Endothelial cell of umbilical vein (primary cell): ENCODE results near the gene UQCRH. TPM values are rescaled to one million over a fixed set of nuclear protein-coding genes. Genes with fewer than 3 reads are reported as not detected.

Experiments
- BruUV-seq: library from RNA; stranded (reverse); fragments of 400-500 nt; replicated peaks from 2 replicates; lab custom pipeline; 2021; lab: Mats Ljungman, UMichigan
- CTCF ChIA-PET: fragments of 300-600, 350-600 bp; sonication (Branson Sonifier 250); formaldehyde crosslinking; loops from one replicate; lab custom pipeline; 2021; ENCODE audit warnings: antibody characterized with exemption, inconsistent platforms; lab: Charles Lee
- POLR2A ChIA-PET: fragments of 300-600, 350-600 bp; sonication (Branson Sonifier 250); formaldehyde crosslinking; loops from one replicate; lab custom pipeline; 2021; ENCODE audit warnings: antibody characterized with exemption, inconsistent platforms; lab: Charles Lee
- DNase-seq: peaks from one replicate; pipeline ENCODE4 v3.0.0-alpha.2; 2011; ENCODE audit warnings: low read depth, low spot score
- FAIRE-seq: peaks from 2 replicates; lab custom pipeline; 2011; peaks lifted over from hg19 to GRCh38; lab: Jason Lieb, UNC
- H2AFZ ChIP-seq: 2 replicates; pipeline ENCODE4 v1.6.0; 2012; ENCODE audit warnings: low read depth, low read length, control low read depth, inconsistent platforms
- H3K27ac ChIP-seq: 2 replicates; pipeline ENCODE4 v1.5.1; 2011; ENCODE audit warnings: low read depth, mild to moderate bottlenecking, control low read depth, low read length, moderate library complexity; ENCODE audit not compliant: insufficient read depth
- H3K27me3 ChIP-seq, 2 experiments: 2 replicates each; pipeline versions ENCODE4 v1.6.0 to v1.6.1; 2011; ENCODE audit warnings: low read length in 2 of 2, mixed read lengths in 1 of 2; ENCODE audit not compliant: control insufficient read depth in 2 of 2, insufficient read depth in 2 of 2
- H3K36me3 ChIP-seq, 2 experiments: 2 replicates in 1 of 2; 3 replicates in 1 of 2; pipeline ENCODE4 v1.5.1; 2011; ENCODE audit warnings: low read length in 2 of 2, mild to moderate bottlenecking in 1 of 2, moderate library complexity in 1 of 2; ENCODE audit not compliant: control insufficient read depth in 2 of 2, insufficient read depth in 2 of 2; ENCODE audit errors: extremely low read depth in 1 of 2
- H3K4me1 ChIP-seq: 3 replicates; pipeline ENCODE4 v1.5.1; 2011; ENCODE audit warnings: mild to moderate bottlenecking, low read length; ENCODE audit not compliant: control insufficient read depth, insufficient read depth; ENCODE audit errors: extremely low read depth
- H3K4me2 ChIP-seq: 2 replicates; pipeline ENCODE4 v1.6.1; 2011; ENCODE audit warnings: low read length, control low read depth, mixed read lengths; ENCODE audit not compliant: insufficient read depth
- H3K4me3 ChIP-seq, 3 experiments: fragments of 200-600 bp in 1 of 3; sonication (generic), shearing (Covaris generic) in 1 of 3; replicated peaks in 1 of 3; 2 replicates each; pipeline ENCODE4 v1.5.1; 2011 to 2016; ENCODE audit warnings: control low read depth in 3 of 3, low read length in 3 of 3, mild to moderate bottlenecking in 2 of 3, inconsistent platforms in 1 of 3, low read depth in 1 of 3, moderate library complexity in 1 of 3; ENCODE audit not compliant: insufficient read depth in 1 of 3
- H3K79me2 ChIP-seq: 2 replicates; pipeline ENCODE4 v1.6.0; 2012; ENCODE audit warnings: low read length, inconsistent platforms; ENCODE audit not compliant: control insufficient read depth, insufficient read depth
- H3K9ac ChIP-seq: replicated peaks from 2 replicates; pipeline ENCODE3; 2011; ENCODE audit warnings: low read length, control low read depth; ENCODE audit not compliant: insufficient read depth; ENCODE audit errors: extremely low read depth
- H3K9me1 ChIP-seq: replicated peaks from 3 replicates; pipeline ENCODE4 v1.6.0; 2011; ENCODE audit warnings: mild to moderate bottlenecking, low read length; ENCODE audit not compliant: control insufficient read depth, insufficient read depth; ENCODE audit errors: extremely low read depth
- H3K9me3 ChIP-seq: replicated peaks from 2 replicates; pipeline ENCODE4 v1.5.1; 2012; ENCODE audit warnings: low read length, inconsistent platforms; ENCODE audit not compliant: control insufficient read depth, insufficient read depth
- H4K20me1 ChIP-seq: replicated peaks from 2 replicates; pipeline ENCODE3; 2011; ENCODE audit warnings: mild to moderate bottlenecking, low read length; ENCODE audit not compliant: control insufficient read depth, insufficient read depth; ENCODE audit errors: extremely low read depth
- EZH2 ChIP-seq: IDR thresholded peaks from 2 replicates; pipeline ENCODE4 v1.6.1; 2012; ENCODE audit warnings: borderline replicate concordance, low read depth, mild to moderate bottlenecking, moderate library complexity, low read length, inconsistent platforms; ENCODE audit not compliant: severe bottlenecking
- FOS ChIP-seq: IDR thresholded peaks from 2 replicates; pipeline ENCODE4 v1.6.1; 2011; ENCODE audit warnings: mild to moderate bottlenecking, low read length, moderate library complexity, borderline replicate concordance; ENCODE audit not compliant: insufficient read depth
- GATA2 ChIP-seq: IDR thresholded peaks from 2 replicates; pipeline ENCODE4 v1.7.0; 2011; ENCODE audit warnings: low read depth, mild to moderate bottlenecking, moderate library complexity, mixed read lengths, low read length; ENCODE audit not compliant: insufficient read length, insufficient read depth
- JUN ChIP-seq: IDR thresholded peaks from 2 replicates; pipeline ENCODE4 v1.6.1; 2011; ENCODE audit warnings: borderline replicate concordance, low read depth; ENCODE audit not compliant: insufficient read length, insufficient read depth
- POLR2A ChIP-seq: IDR thresholded peaks from 2 replicates; pipeline ENCODE4 v1.6.1; 2012; ENCODE audit warnings: low read depth, mild to moderate bottlenecking, control low read depth, low read length
- POLR2AphosphoS5 ChIP-seq: IDR thresholded peaks from 2 replicates; pipeline ENCODE4 v1.6.1; 2012; ENCODE audit warnings: low read depth, mild to moderate bottlenecking, control low read depth, low read length, moderate library complexity; ENCODE audit not compliant: insufficient read depth
- dilution Hi-C: fragments of 300-500 bp; cut with MboI; formaldehyde crosslinking; loops from one replicate; pipeline ENCODE4 v1.15.0; 2019; ENCODE audit warnings: low sequenced_read_pairs; ENCODE audit not compliant: extremely low pct_ligation_motif_present
- intact Hi-C: fragments of 100-400 bp; cut with micrococcal nuclease; formaldehyde crosslinking; loops from one replicate; pipeline ENCODE4 v1.10.0; 2022
- polyA plus RNA-seq, 4 experiments: library from polyadenylated mRNA; depleted of rRNA in 3 of 4; stranded (reverse) in 3 of 4; unstranded in 1 of 4; fragments of >200 nt; gene quantifications; 2 replicates each; pipeline versions ENCODE4 v1.2.1 to v1.2.3, GENCODE V29; 2011 to 2012; ENCODE audit warnings: missing spikeins in 1 of 4
- total RNA-seq: library from RNA; stranded (reverse); gene quantifications from 2 replicates; pipeline ENCODE4 v1.2.3, GENCODE V29; 2021
- TF ChIP-seq, protein P1 (sequence below), 2 donors: IDR thresholded peaks; 1 replicate in 1 of 2; 2 replicates in 1 of 2; pipeline ENCODE4 v1.5.1; 2011; ENCODE audit warnings: low read length in 2 of 2, mild to moderate bottlenecking in 2 of 2, moderate library complexity in 2 of 2, control low read depth in 1 of 2, inconsistent platforms in 1 of 2, low read depth in 1 of 2; ENCODE audit not compliant: insufficient read depth in 1 of 2; ENCODE audit errors: extremely low read depth in 1 of 2

The UQCRH gene
- total and polyA plus RNA-seq, 2 donors (not counting 3 experiments of a cell fraction or from before 2014, with no cell fraction given): 253 to 527 TPM

- no peak overlapping the region for H3K4me3 ChIP-seq
- no peak overlapping the region for H3K27ac ChIP-seq
- BruUV-seq: no TSS peak
- TF ChIP-seq POLR2A: no peak
- TF ChIP-seq GATA2: no peak
- H3K4me2 ChIP-seq: no peak overlapping the region
- H3K79me2 ChIP-seq: no peaks in the 10 kb centered on the region
- peaks cover 9% of the 10 kb centered on the region for H3K4me1 ChIP-seq
- H3K36me3 ChIP-seq: peaks cover 3 to 19% of the 10 kb centered on the region in 2 experiments
- ChIA-PET POLR2A (interaction anchor here (0.6 kb wide), 1 partner anchor 20 kb away, joined by 3 read pairs; no protein-coding TSS in a partner anchor), CTCF (interaction anchor here (1.0 kb wide), 1 partner anchor 15 kb away, joined by 3 read pairs; no protein-coding TSS in a partner anchor)
- H3K9me1 ChIP-seq: no peaks in the 10 kb centered on the region
- DNase-seq (no peak), FAIRE-seq (no peak)
- no peaks in the 10 kb centered on the region for H3K27me3 ChIP-seq
- dilution Hi-C loops (no loop called here), intact Hi-C loops (no loop called here)
- H4K20me1 ChIP-seq: no peaks in the 10 kb centered on the region
- no peaks in the 10 kb centered on the region for H3K9me3 ChIP-seq
- H2AFZ ChIP-seq: no peak overlapping the region
- H3K9ac ChIP-seq: no peak overlapping the region
Observed at GRCh38 chr1:46289134-46289494, 14.4 kb upstream of the UQCRH start.

DNA sequence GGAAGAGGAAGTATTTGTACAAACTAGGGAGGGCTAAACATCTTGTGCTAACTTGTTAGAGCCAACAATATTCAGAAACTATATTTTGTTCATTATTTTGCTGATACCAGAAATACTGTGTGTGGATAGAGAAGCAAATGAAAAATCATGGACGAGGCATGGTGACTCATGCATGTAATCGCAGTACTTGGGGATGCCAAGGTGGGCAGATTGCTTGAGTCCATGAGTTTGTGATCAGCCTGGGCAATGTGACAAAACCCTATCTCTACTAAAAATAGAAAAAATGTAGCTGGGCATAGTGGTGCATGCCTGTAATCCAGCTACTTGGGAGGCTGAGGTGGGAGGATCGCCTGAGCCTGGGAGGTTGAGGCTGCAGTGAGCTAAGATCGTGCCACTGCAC lies 13.5 kb upstream of the UQCRH start:
- no peak for TF ChIP-seq POLR2AphosphoS5
- TF ChIP-seq, protein P1, sequence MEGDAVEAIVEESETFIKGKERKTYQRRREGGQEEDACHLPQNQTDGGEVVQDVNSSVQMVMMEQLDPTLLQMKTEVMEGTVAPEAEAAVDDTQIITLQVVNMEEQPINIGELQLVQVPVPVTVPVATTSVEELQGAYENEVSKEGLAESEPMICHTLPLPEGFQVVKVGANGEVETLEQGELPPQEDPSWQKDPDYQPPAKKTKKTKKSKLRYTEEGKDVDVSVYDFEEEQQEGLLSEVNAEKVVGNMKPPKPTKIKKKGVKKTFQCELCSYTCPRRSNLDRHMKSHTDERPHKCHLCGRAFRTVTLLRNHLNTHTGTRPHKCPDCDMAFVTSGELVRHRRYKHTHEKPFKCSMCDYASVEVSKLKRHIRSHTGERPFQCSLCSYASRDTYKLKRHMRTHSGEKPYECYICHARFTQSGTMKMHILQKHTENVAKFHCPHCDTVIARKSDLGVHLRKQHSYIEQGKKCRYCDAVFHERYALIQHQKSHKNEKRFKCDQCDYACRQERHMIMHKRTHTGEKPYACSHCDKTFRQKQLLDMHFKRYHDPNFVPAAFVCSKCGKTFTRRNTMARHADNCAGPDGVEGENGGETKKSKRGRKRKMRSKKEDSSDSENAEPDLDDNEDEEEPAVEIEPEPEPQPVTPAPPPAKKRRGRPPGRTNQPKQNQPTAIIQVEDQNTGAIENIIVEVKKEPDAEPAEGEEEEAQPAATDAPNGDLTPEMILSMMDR (IDR thresholded peaks at IDR 0.05; ENCODE audit: extremely low read depth in 1 of 2, insufficient read depth in 1 of 2, low read depth in 1 of 2, low read length in 2 of 2): no peak
- TF ChIP-seq FOS: no peak
- TF ChIP-seq EZH2: no peak
- no peak for TF ChIP-seq JUN
- TF ChIP-seq POLR2A: no peak
- intact Hi-C loops (no loop called here), dilution Hi-C loops (no loop called here)
- CTCF ChIA-PET: interaction anchor here (0.6 to 1.5 kb wide), 3 partner anchors 7 to 476 kb away, joined by 3 to 4 read pairs (median 3); no protein-coding TSS in a partner anchor
- H3K9me1 ChIP-seq: no peaks in the 10 kb centered on the region
- H3K27me3 ChIP-seq: no peaks in the 10 kb centered on the region
- H3K9ac ChIP-seq: no peak overlapping the region
- no peak overlapping the region for H3K27ac ChIP-seq
- H3K4me3 ChIP-seq: no peak overlapping the region
- POLR2A ChIA-PET: no interaction called here
- no peaks in the 10 kb centered on the region for H4K20me1 ChIP-seq
- H3K4me2 ChIP-seq: no peak overlapping the region
- H3K4me1 ChIP-seq: peaks cover 9% of the 10 kb centered on the region
- peaks cover 3 to 15% of the 10 kb centered on the region in 2 experiments for H3K36me3 ChIP-seq
- H3K79me2 ChIP-seq: no peaks in the 10 kb centered on the region
- no peaks in the 10 kb centered on the region for H3K9me3 ChIP-seq
- DNase-seq (no peak), FAIRE-seq (no peak)
- no peak overlapping the region for H2AFZ ChIP-seq
- no TSS peak for BruUV-seq
